K562 (cell line): ENCODE data around the gene KLHDC7A. TPM values are rescaled to one million over a fixed set of nuclear protein-coding genes. Genes with fewer than 3 reads are reported as not detected.

ENCODE experiments used
- ARNT ChIP-seq, 2 experiments: fragments of 450-650 bp; IDR thresholded peaks; 2 replicates each; pipeline ENCODE4 v1.6.1; 2016; ENCODE audit warnings: mild to moderate bottlenecking in 1 of 2
- FOSL1 ChIP-seq: fragments of 200-800 bp; sonication (Bioruptor generic); conservative IDR thresholded peaks from 2 replicates; pipeline ENCODE4 v1.6.1; 2016; ENCODE audit warnings: missing genetic modification characterization, missing compliant biosample characterization
- MBD2 ChIP-seq: sonication (generic); IDR thresholded peaks from 2 replicates; pipeline ENCODE4 v1.6.1; 2016; ENCODE audit warnings: low read depth, borderline replicate concordance
- NFE2 ChIP-seq: IDR thresholded peaks from 2 replicates; pipeline ENCODE4 v1.6.1; 2014; ENCODE audit warnings: antibody characterized with exemption, low read depth
- OTX1 ChIP-seq: fragments of 450-650 bp; formaldehyde crosslinking; IDR thresholded peaks from 2 replicates; pipeline ENCODE4 v1.4.0; 2022; ENCODE audit warnings: mild to moderate bottlenecking
- RBM15 ChIP-seq: fragments of 200-400 bp; formaldehyde crosslinking; IDR thresholded peaks from 2 replicates; pipeline ENCODE4 v1.6.1; 2018; ENCODE audit warnings: mild to moderate bottlenecking, low read length, moderate library complexity; ENCODE audit not compliant: insufficient read depth
- RBM25 ChIP-seq: fragments of 200-400 bp; formaldehyde crosslinking; IDR thresholded peaks from 2 replicates; pipeline ENCODE4 v1.6.1; 2018; ENCODE audit warnings: low read length, low read depth, moderate library complexity; ENCODE audit not compliant: severe bottlenecking
- RCOR1 ChIP-seq, 2 experiments: IDR thresholded peaks; 2 replicates each; pipeline ENCODE4 v1.6.1; 2012; ENCODE audit warnings: low read depth in 2 of 2, low read length in 2 of 2, borderline replicate concordance in 1 of 2, improper control_type of control experiment in 1 of 2
- SETDB1 ChIP-seq: IDR thresholded peaks from one replicate; pipeline ENCODE4 v1.6.1; 2012; ENCODE audit warnings: low read length, control low read depth, inconsistent platforms
- SLC30A9 ChIP-seq: fragments of 250-450 bp; sonication (Bioruptor Pico); IDR thresholded peaks from 2 replicates; pipeline ENCODE4 v1.8.0; 2022; ENCODE audit warnings: mild to moderate bottlenecking, moderate library complexity
- TBP ChIP-seq: optimal IDR thresholded peaks from 2 replicates; pipeline ENCODE3; 2011; ENCODE audit warnings: low read depth, low read length, improper control_type of control experiment
- ZFP1 ChIP-seq: fragments of 450-650 bp; formaldehyde crosslinking; IDR thresholded peaks from 2 replicates; pipeline ENCODE4 v1.4.0; 2020; ENCODE audit warnings: mild to moderate bottlenecking, mixed read lengths
- ZNF316 ChIP-seq: fragments of 450-650 bp; IDR thresholded peaks from 2 replicates; pipeline ENCODE4 v1.6.1; 2016
- ZNF354B ChIP-seq: fragments of 250-450 bp; sonication (Bioruptor Pico); IDR thresholded peaks from 2 replicates; pipeline ENCODE4 v1.4.0; 2020
- ZNF408 ChIP-seq: fragments of 250-450 bp; sonication (Bioruptor Pico); IDR thresholded peaks from 2 replicates; pipeline ENCODE4 v1.4.0; 2020; ENCODE audit warnings: low read depth, mild to moderate bottlenecking, moderate library complexity
- ZNF764 ChIP-seq: fragments of 250-450 bp; sonication (Bioruptor Pico); IDR thresholded peaks from 2 replicates; pipeline ENCODE4 v1.4.0; 2020; ENCODE audit warnings: low read depth, mild to moderate bottlenecking, moderate library complexity
- ZZZ3 ChIP-seq: fragments of 450-650 bp; IDR thresholded peaks from 2 replicates; pipeline ENCODE4 v1.6.1; 2016; ENCODE audit warnings: antibody characterized with exemption, mild to moderate bottlenecking, moderate library complexity
- polyA plus RNA-seq, 8 experiments: library from polyadenylated mRNA; depleted of rRNA in 4 of 8; stranded (reverse) in 5 of 8; unstranded in 3 of 8; fragments of >200 nt; fragmentation: Nextera tagmentation in 2 of 8; fragmentation: Illumina TruSeq in 1 of 8; extraction: Ambion mirVana in 2 of 8; extraction: Trizol in 1 of 8; gene quantifications; 2 replicates each; pipeline versions ENCODE4 v1.2.1 to v1.2.3, GENCODE V29; 2011 to 2014; ENCODE audit warnings: inconsistent platforms in 1 of 8, missing spikeins in 1 of 8
- total RNA-seq, 7 experiments: library from RNA; depleted of rRNA in 6 of 7; stranded (reverse); fragments of >200 nt in 6 of 7; fragmentation: Illumina TruSeq in 2 of 7; extraction: Trizol in 2 of 7; gene quantifications; 2 replicates each; pipeline versions ENCODE4 v1.2.1 to v1.2.3, GENCODE V29; 2011 to 2021; ENCODE audit warnings: low replicate concordance in 1 of 7
- TF ChIP-seq, protein P1 (sequence below), 2 experiments: fragments of 450-650 bp; IDR thresholded peaks; 2 replicates each; pipeline ENCODE4 v1.6.1; 2016; ENCODE audit warnings: mild to moderate bottlenecking in 2 of 2, borderline replicate concordance in 1 of 2, low read depth in 1 of 2, moderate library complexity in 1 of 2
- TF ChIP-seq, protein P2 (sequence below): fragments of 450-650 bp; formaldehyde crosslinking; IDR thresholded peaks from 2 replicates; pipeline ENCODE4 v1.4.0; 2020; ENCODE audit warnings: mild to moderate bottlenecking, moderate library complexity

The KLHDC7A gene
- total and polyA plus RNA-seq, 9 of the 15 experiments (the other 6 are each of a cell fraction or from before 2014, with no cell fraction given): 0.01 to 0.02 (median 0.01) TPM; not detected in 6

DNA sequence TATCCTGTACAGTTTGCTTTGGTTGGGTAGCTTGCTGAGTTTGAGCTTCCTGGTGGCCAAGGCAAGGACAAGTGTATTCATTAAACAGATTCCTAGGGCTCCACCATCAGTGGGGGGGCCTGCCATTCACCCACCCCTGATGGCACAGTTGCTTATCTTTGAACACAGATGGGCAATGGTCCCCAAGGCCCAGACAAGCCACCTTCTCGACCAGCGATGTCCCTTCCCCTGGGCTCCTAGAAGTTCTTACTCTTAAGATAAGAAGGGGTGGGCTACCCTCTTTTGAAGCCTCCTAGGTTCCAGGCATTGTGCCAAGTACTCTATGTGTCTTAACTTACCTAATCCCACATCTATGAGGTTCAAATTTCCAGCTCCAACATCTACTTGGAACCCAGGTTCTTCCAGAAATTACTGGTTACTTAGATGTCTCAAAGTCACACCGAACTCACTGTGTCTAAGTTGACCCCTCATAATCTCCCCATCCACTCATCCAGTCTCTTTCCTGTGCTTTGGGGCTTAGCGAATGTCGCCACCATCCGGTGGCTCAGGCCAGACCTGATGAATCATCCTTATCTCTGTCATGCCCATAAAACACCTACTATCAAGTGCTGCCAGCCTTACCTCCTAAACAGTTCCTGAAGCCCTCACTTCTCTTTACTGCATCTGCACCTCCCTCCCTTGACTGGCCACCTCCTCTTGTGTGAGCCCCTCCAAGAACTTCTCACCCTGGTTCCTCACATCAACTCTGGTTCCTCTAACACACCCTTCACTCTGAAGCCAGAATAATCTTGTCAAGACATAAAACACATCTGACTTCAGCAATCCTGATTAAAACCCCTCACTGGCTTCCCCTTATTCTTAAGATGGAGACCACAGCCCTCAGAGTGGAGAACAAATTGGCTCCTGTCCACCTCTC is 50.1 kb downstream of the KLHDC7A start (continued):
- TF ChIP-seq, protein P1, sequence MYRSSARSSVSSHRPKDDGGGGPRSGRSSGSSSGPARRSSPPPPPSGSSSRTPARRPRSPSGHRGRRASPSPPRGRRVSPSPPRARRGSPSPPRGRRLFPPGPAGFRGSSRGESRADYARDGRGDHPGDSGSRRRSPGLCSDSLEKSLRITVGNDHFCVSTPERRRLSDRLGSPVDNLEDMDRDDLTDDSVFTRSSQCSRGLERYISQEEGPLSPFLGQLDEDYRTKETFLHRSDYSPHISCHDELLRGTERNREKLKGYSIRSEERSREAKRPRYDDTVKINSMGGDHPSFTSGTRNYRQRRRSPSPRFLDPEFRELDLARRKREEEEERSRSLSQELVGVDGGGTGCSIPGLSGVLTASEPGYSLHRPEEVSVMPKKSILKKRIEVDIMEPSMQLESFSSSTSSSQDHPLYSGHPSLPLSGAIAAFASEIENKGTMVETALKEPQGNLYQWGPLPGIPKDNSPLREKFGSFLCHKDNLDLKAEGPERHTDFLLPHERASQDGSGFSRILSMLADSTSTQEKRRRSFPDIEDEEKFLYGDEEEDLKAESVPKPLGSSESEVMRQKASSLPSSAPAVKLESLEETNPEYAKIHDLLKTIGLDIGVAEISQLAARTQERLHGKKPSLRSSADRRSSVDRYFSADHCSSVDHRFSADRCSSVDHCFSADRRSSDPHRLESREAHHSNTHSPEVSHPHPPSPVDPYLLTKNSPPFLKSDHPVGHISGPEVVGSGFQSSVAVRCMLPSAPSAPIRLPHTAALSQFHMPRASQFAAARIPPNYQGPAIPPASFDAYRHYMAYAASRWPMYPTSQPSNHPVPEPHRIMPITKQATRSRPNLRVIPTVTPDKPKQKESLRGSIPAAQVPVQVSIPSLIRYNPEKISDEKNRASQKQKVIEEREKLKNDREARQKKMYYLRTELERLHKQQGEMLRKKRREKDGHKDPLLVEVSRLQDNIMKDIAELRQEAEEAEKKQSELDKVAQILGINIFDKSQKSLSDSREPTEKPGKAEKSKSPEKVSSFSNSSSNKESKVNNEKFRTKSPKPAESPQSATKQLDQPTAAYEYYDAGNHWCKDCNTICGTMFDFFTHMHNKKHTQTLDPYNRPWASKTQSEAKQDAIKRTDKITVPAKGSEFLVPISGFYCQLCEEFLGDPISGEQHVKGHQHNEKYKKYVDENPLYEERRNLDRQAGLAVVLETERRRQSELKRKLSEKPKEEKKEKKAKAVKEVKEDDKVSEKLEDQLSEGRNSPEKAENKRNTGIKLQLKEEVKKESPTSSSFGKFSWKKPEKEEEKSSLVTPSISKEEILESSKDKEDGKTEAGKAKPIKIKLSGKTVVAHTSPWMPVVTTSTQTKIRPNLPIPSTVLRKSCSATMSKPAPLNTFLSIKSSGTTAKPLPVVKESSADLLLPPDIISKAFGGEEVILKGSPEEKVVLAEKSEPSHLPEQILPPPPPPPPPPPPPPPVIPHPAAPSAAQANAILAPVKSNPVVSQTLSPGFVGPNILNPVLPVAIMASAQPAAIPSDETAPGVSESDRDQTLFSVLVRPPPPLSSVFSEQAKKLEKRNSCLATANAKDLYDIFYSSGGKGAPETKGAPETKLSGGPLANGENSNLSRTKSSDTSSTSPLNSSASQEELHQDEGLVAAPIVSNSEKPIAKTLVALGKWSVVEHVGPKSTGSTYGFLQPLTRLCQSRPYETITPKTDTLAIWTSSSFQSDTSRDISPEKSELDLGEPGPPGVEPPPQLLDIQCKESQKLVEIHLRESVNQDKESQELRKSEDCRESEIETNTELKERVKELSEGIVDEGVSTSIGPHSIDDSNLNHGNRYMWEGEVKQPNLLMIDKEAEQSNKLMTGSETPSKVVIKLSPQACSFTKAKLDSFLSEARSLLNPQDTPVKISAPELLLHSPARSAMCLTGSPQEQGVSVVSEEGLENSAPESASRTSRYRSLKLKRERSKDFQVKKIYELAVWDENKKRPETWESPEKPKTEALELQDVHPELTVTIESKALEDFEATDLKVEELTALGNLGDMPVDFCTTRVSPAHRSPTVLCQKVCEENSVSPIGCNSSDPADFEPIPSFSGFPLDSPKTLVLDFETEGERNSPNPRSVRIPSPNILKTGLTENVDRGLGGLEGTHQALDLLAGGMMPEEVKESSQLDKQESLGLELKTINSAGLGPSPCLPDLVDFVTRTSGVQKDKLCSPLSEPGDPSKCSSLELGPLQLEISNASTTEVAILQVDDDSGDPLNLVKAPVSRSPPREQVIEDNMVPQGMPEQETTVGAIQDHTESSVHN (IDR thresholded peaks at IDR 0.05; ENCODE audit: borderline replicate concordance in 1 of 2, low read depth in 1 of 2): no peak
- no peak for TF ChIP-seq OTX1
- TF ChIP-seq ZZZ3: no peak
- TF ChIP-seq RCOR1 (IDR thresholded peaks at IDR 0.05; ENCODE audit: borderline replicate concordance in 1 of 2, low read depth in 2 of 2, low read length in 2 of 2): peak in 1 of 2 experiments; percentile 91; a peak in 2 of 4 replicates
- TF ChIP-seq RBM15: no peak
- no peak for TF ChIP-seq ZNF354B (CRISPR knock-in tag)
- no peak for TF ChIP-seq SETDB1
- TF ChIP-seq ZNF764: no peak
- 0 out of 2 replicates have a peak, but pooled peaks have one; percentile 14 for TF ChIP-seq ZNF316
- peak; percentile 62 to 77; a peak in 3 of 4 replicates for TF ChIP-seq ARNT (IDR thresholded peaks at IDR 0.05)
- TF ChIP-seq RBM25: no peak
- TF ChIP-seq SLC30A9 (CRISPR knock-in tag): no peak
- no peak for TF ChIP-seq ZNF408
- TF ChIP-seq FOSL1 (tag): peak; percentile 100
- no peak for TF ChIP-seq TBP
- TF ChIP-seq MBD2: no peak
- no peak for TF ChIP-seq ZFP1 (CRISPR knock-in tag)
- TF ChIP-seq NFE2: peak; percentile 70
- TF ChIP-seq, protein P2, sequence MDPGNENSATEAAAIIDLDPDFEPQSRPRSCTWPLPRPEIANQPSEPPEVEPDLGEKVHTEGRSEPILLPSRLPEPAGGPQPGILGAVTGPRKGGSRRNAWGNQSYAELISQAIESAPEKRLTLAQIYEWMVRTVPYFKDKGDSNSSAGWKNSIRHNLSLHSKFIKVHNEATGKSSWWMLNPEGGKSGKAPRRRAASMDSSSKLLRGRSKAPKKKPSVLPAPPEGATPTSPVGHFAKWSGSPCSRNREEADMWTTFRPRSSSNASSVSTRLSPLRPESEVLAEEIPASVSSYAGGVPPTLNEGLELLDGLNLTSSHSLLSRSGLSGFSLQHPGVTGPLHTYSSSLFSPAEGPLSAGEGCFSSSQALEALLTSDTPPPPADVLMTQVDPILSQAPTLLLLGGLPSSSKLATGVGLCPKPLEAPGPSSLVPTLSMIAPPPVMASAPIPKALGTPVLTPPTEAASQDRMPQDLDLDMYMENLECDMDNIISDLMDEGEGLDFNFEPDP: no peak
